Measurements from ENCODE around the gene KCNN2. TPM values are rescaled to one million over a fixed set of nuclear protein-coding genes. Genes with fewer than 3 reads are reported as not detected.

The KCNN2 gene
- total RNA-seq, 2 experiments from 2014 or later = not detected

DNA sequence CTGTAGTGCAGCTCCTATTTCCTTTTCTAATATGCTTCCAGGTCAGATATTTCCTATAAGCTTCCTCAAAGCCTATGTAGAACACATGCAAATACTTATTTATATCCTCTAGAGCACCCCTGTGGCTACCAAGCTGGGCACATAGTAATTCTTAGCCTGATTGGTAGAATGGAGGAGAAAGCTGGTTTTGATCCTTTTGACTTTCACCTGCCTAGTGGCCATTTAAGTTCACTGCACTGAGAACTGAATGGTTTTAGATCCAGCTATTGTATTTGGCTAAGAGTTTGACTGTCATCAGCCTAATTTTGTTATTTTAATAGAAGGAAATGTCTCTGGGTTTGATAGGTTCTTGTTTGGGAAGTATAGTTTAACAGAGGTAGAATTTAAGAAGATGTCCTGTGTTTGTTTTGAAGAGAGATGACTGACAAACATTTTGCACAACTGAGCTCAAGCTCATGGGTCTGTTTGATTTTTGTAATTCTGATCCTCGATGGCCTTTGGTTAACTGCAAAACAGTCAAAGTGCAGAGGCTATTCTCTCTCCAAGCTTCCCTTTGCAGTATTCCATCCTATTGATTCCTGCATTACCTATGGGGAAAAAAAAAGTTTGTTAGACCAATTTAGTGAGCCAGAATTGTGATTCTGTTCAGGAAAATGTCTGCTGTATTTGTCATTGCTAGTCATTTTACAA, 85.4 kb downstream of the KCNN2 start:
- no peaks in the 10 kb centered on the region for H3K4me1 ChIP-seq (ENCODE audit: insufficient read depth, low read length)
- no peak overlapping the region for H3K27ac Mint-ChIP-seq
- H3K27ac ChIP-seq (ENCODE audit: low read depth in 1 of 2, low read length in 2 of 2) = no peak overlapping the region
- no peak overlapping the region for H3K4me3 ChIP-seq (ENCODE audit: low read length)
- no peak overlapping the region for H3K4me3 Mint-ChIP-seq
- H3K27me3 Mint-ChIP-seq = peaks cover 6% of the 10 kb centered on the region
- H3K36me3 Mint-ChIP-seq (ENCODE audit: low read depth) = no peaks in the 10 kb centered on the region
- H3K36me3 ChIP-seq (ENCODE audit: insufficient read depth, low read length) = no peaks in the 10 kb centered on the region
- no peaks in the 10 kb centered on the region for H3K4me1 Mint-ChIP-seq (ENCODE audit: low read depth)
- H3K9me3 Mint-ChIP-seq = no peaks in the 10 kb centered on the region
- ChIA-PET POLR2A (no interaction called here), CTCF (no interaction called here)
- DNase-seq (no peak), ATAC-seq (ENCODE audit: poor library complexity) (no peak)
- no peaks in the 10 kb centered on the region for H3K9me3 ChIP-seq (ENCODE audit: control insufficient read depth in 1 of 2, insufficient read depth in 1 of 2, low read length in 2 of 2)
- intact Hi-C loops (cut with DNase I, micrococcal nuclease) = loop anchor here in 1 of 2 experiments (5.0 kb wide), 1 partner anchor 835 kb away; no protein-coding TSS in a partner anchor
- TF ChIP-seq, protein P1, sequence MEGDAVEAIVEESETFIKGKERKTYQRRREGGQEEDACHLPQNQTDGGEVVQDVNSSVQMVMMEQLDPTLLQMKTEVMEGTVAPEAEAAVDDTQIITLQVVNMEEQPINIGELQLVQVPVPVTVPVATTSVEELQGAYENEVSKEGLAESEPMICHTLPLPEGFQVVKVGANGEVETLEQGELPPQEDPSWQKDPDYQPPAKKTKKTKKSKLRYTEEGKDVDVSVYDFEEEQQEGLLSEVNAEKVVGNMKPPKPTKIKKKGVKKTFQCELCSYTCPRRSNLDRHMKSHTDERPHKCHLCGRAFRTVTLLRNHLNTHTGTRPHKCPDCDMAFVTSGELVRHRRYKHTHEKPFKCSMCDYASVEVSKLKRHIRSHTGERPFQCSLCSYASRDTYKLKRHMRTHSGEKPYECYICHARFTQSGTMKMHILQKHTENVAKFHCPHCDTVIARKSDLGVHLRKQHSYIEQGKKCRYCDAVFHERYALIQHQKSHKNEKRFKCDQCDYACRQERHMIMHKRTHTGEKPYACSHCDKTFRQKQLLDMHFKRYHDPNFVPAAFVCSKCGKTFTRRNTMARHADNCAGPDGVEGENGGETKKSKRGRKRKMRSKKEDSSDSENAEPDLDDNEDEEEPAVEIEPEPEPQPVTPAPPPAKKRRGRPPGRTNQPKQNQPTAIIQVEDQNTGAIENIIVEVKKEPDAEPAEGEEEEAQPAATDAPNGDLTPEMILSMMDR (IDR thresholded peaks at IDR 0.05) = no peak
- H3K27me3 ChIP-seq (ENCODE audit: control insufficient read depth in 1 of 2, insufficient read depth in 2 of 2, low read length in 2 of 2) = no peaks in the 10 kb centered on the region

DNA sequence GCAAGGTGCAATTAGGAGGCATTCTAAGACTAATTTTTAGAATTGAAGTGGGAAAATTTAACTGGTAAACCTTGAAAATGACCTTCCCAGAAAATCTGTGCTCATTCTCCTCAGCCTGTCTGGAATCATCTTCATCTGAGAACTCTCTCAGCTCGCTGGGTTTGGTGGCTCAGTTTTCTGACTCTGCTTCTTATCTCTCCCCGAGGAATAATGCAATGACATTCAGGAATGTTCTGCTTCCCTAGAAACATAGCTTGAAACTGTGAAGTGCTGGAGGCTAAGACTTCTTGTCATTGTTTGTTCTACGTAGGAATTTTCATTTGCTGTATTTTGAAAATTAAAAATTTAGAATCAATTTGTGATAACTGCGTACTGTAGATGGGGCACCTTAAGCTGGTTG, 86.6 kb downstream of the KCNN2 start:
- H3K4me3 Mint-ChIP-seq = no peak overlapping the region
- peaks cover 6% of the 10 kb centered on the region for H3K27me3 Mint-ChIP-seq
- H3K27me3 ChIP-seq (ENCODE audit: control insufficient read depth in 1 of 2, insufficient read depth in 2 of 2, low read length in 2 of 2) = no peaks in the 10 kb centered on the region
- H3K27ac Mint-ChIP-seq = no peak overlapping the region
- ChIA-PET CTCF (no interaction called here), POLR2A (no interaction called here)
- no peaks in the 10 kb centered on the region for H3K9me3 ChIP-seq (ENCODE audit: control insufficient read depth in 1 of 2, insufficient read depth in 1 of 2, low read length in 2 of 2)
- intact Hi-C loops (cut with DNase I, micrococcal nuclease) = loop anchor here in 1 of 2 experiments (5.0 kb wide), 1 partner anchor 836 kb away; no protein-coding TSS in a partner anchor
- ATAC-seq (ENCODE audit: poor library complexity) = no peak
- no peak overlapping the region for H3K27ac ChIP-seq (ENCODE audit: low read depth in 1 of 2, low read length in 2 of 2)
- no peak overlapping the region for H3K4me3 ChIP-seq (ENCODE audit: low read length)
- DNase-seq = no peak
- no peaks in the 10 kb centered on the region for H3K36me3 Mint-ChIP-seq (ENCODE audit: low read depth)
- H3K4me1 ChIP-seq (ENCODE audit: insufficient read depth, low read length) = no peaks in the 10 kb centered on the region
- no peaks in the 10 kb centered on the region for H3K4me1 Mint-ChIP-seq (ENCODE audit: low read depth)
- TF ChIP-seq, protein P1 (IDR thresholded peaks at IDR 0.05) = no peak
- H3K9me3 Mint-ChIP-seq = no peaks in the 10 kb centered on the region
- no peaks in the 10 kb centered on the region for H3K36me3 ChIP-seq (ENCODE audit: insufficient read depth, low read length)

DNA sequence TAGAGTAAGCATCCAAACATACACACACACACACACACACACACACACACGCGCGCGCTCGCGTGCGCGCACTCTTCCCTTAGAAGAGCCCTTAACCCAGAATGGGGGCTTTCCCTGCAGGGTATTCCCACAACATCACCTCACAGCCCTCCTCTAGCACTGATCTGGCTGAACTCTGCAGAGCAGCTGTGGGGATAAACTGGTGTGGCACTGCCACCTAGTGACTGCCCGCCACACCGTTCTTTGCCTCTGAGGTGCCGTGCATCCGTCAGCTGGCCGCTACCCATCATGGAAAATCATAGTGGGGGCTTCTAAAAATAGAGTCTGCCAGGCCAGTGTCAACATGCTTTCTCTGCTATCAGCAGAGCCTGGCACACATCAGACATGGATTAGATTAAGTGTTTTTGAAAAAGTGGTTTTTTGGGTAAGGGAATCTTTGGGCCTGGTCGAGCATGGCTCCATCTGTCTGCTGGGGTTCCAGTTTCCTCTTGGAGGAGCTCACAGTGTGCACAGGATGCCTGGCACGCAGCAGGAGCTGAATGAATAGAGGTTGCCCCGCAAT, 88.1 kb downstream of the KCNN2 start:
- no peak overlapping the region for H3K4me3 ChIP-seq (ENCODE audit: low read length)
- TF ChIP-seq, protein P1 (IDR thresholded peaks at IDR 0.05) = peak; percentile 32

More for the DNA sequence above, 88.1 kb downstream of the KCNN2 start:
- H3K27ac Mint-ChIP-seq = no peak overlapping the region
- intact Hi-C loops (cut with DNase I, micrococcal nuclease) = loop anchor here in 1 of 2 experiments (5.0 kb wide), 1 partner anchor 838 kb away; no protein-coding TSS in a partner anchor
- DNase-seq = peak in 7 of 14 experiments; percentile 6 to 53 (median 17)
- H3K4me1 ChIP-seq (ENCODE audit: insufficient read depth, low read length) = no peaks in the 10 kb centered on the region
- no peaks in the 10 kb centered on the region for H3K27me3 ChIP-seq (ENCODE audit: control insufficient read depth in 1 of 2, insufficient read depth in 2 of 2, low read length in 2 of 2)
- peaks cover 6% of the 10 kb centered on the region for H3K27me3 Mint-ChIP-seq
- H3K9me3 Mint-ChIP-seq = no peaks in the 10 kb centered on the region
- no peaks in the 10 kb centered on the region for H3K4me1 Mint-ChIP-seq (ENCODE audit: low read depth)
- ChIA-PET POLR2A (no interaction called here), CTCF (interaction anchor here (0.7 kb wide), 2 partner anchors 8 to 838 kb away, joined by 3 read pairs; no protein-coding TSS in a partner anchor)
- H3K36me3 Mint-ChIP-seq (ENCODE audit: low read depth) = no peaks in the 10 kb centered on the region
- H3K36me3 ChIP-seq (ENCODE audit: insufficient read depth, low read length) = no peaks in the 10 kb centered on the region
- H3K9me3 ChIP-seq (ENCODE audit: control insufficient read depth in 1 of 2, insufficient read depth in 1 of 2, low read length in 2 of 2) = no peaks in the 10 kb centered on the region
- no peak overlapping the region for H3K4me3 Mint-ChIP-seq
- no peak overlapping the region for H3K27ac ChIP-seq (ENCODE audit: low read depth in 1 of 2, low read length in 2 of 2)
- ATAC-seq (ENCODE audit: poor library complexity) = peak; percentile 49

All from CD4-positive, alpha-beta T cell (primary cell).